ENCODE results near the gene RNF207. TPM values are rescaled to one million over a fixed set of nuclear protein-coding genes. Genes with fewer than 3 reads are reported as not detected.

Gene RNF207
- polyA plus RNA-seq, 1 of the 3 experiments (the other 2 are of a cell fraction): 25.4 TPM

GRCh38 chr1:6168947-6169586, 36.9 kb upstream of the RNF207 start:
- Histone ChIP-seq H3K36me3 (replicated peaks in 1 of 2; ENCODE audit: control insufficient read depth in 1 of 2, insufficient read depth in 2 of 2, low read length in 1 of 2) (no peaks in the 10 kb centered on the region), H3K9ac (no peak overlapping the region), H3K27me3 (ENCODE audit: insufficient read depth) (no peaks in the 10 kb centered on the region), H3K79me2 (ENCODE audit: insufficient read depth) (no peaks in the 10 kb centered on the region), H2AFZ (ENCODE audit: low read depth) (no peak overlapping the region), H3K4me3 (ENCODE audit: low read depth in 2 of 2, low read length in 1 of 2) (no peak overlapping the region), H3K27ac (ENCODE audit: low read depth in 2 of 2, low read length in 1 of 2) (no peak overlapping the region), H3K9me3 (no peaks in the 10 kb centered on the region), H3K4me1 (ENCODE audit: control insufficient read depth in 1 of 2, insufficient read depth in 2 of 2, low read depth in 1 of 2, low read length in 1 of 2) (peaks cover 0 to 25% of the 10 kb centered on the region in 2 experiments; a peak in 1 of 4 replicates), H3K9me2 (no peaks in the 10 kb centered on the region), H4K20me1 (ENCODE audit: insufficient read depth) (no peaks in the 10 kb centered on the region), H3K4me2 (no peak overlapping the region), H3F3A (replicated peaks; ENCODE audit: insufficient read depth) (no peaks in the 10 kb centered on the region)
- POLR2A ChIA-PET: no interaction called here
- DNase-seq: no peak
- 55% methylated on average over 7 of the region's 18 CpGs for WGBS (ENCODE audit: low lambda C conversion rate)
- CTCF ChIA-PET: interaction anchor here (0.7 to 3.4 kb wide), 3 partner anchors 116 to 269 kb away, joined by 3 to 20 read pairs (median 3); no protein-coding TSS in a partner anchor
- no peak for TF ChIP-seq TAF1 (IDR thresholded peaks at IDR 0.05; ENCODE audit: borderline replicate concordance, low read depth, low read length)

- POLR2A ChIA-PET: no interaction called here
- WGBS (ENCODE audit: low lambda C conversion rate): 42% methylated on average over 9 of the region's 16 CpGs
These were observed 35.7 kb upstream of the RNF207 start for GRCh38 chr1:6170116-6170741.

More at GRCh38 chr1:6170116-6170741, 35.7 kb upstream of the RNF207 start:
- Histone ChIP-seq H4K20me1 (ENCODE audit: insufficient read depth) (no peaks in the 10 kb centered on the region), H3K4me3 (ENCODE audit: low read depth in 2 of 2, low read length in 1 of 2) (no peak overlapping the region), H3K27me3 (ENCODE audit: insufficient read depth) (no peaks in the 10 kb centered on the region), H3K4me2 (no peak overlapping the region), H3K9me3 (no peaks in the 10 kb centered on the region), H3K9me2 (no peaks in the 10 kb centered on the region), H2AFZ (ENCODE audit: low read depth) (no peak overlapping the region), H3K4me1 (ENCODE audit: control insufficient read depth in 1 of 2, insufficient read depth in 2 of 2, low read depth in 1 of 2, low read length in 1 of 2) (peaks cover 0 to 16% of the 10 kb centered on the region in 2 experiments; a peak in 1 of 4 replicates), H3K27ac (ENCODE audit: low read depth in 2 of 2, low read length in 1 of 2) (no peak overlapping the region), H3K79me2 (ENCODE audit: insufficient read depth) (no peaks in the 10 kb centered on the region), H3K9ac (no peak overlapping the region), H3F3A (replicated peaks; ENCODE audit: insufficient read depth) (no peaks in the 10 kb centered on the region), H3K36me3 (replicated peaks in 1 of 2; ENCODE audit: control insufficient read depth in 1 of 2, insufficient read depth in 2 of 2, low read length in 1 of 2) (no peaks in the 10 kb centered on the region)
- DNase-seq: no peak
- CTCF ChIA-PET: interaction anchor here (1.1 to 4.0 kb wide), 11 partner anchors 9 to 117 kb away, joined by 3 to 57 read pairs (median 8); no protein-coding TSS in a partner anchor
- TF ChIP-seq TCF12 (IDR thresholded peaks at IDR 0.05) (no peak), USF1 (IDR thresholded peaks at IDR 0.05; ENCODE audit: borderline replicate concordance, low read depth) (no peak), PBX3 (IDR thresholded peaks at IDR 0.05) (no peak), TAF1 (IDR thresholded peaks at IDR 0.05; ENCODE audit: borderline replicate concordance, low read depth, low read length) (no peak), NFIC (IDR thresholded peaks at IDR 0.05; ENCODE audit: borderline replicate concordance) (no peak)

Measured in SK-N-SH (cell line).